SK-N-SH (cell line): ENCODE measurements around the gene PLPP2. TPM values are rescaled to one million over a fixed set of nuclear protein-coding genes. Genes with fewer than 3 reads are reported as not detected.

ENCODE experiments used
- CTCF ChIA-PET: fragments of 300-600, 350-600 bp; formaldehyde crosslinking; extraction: SDS; loops from one replicate; lab custom pipeline; 2021; lab: Yijun Ruan, JAX
- POLR2A ChIA-PET: fragments of 350-600 bp; sonication (Branson Sonifier 250); formaldehyde crosslinking; extraction: SDS; loops from one replicate; lab custom pipeline; 2020; ENCODE audit warnings: antibody characterized with exemption, inconsistent platforms; lab: Yijun Ruan, JAX
- DNase-seq: peaks from one replicate; pipeline ENCODE4 v3.0.0; 2012
- H2AFZ ChIP-seq: fragments of 200-600 bp; sonication (generic); 2 replicates; pipeline ENCODE4 v1.8.1; 2016; ENCODE audit warnings: antibody characterized with exemption, mild to moderate bottlenecking, low read depth
- H3F3A ChIP-seq: fragments of 200-600 bp; sonication (generic); replicated peaks from 2 replicates; pipeline ENCODE3; 2016; ENCODE audit warnings: antibody characterized with exemption, mild to moderate bottlenecking; ENCODE audit not compliant: insufficient read depth
- H3K27ac ChIP-seq, 2 experiments: fragments of 200-500 bp in 1 of 2; fragments of 200-600 bp in 1 of 2; sonication (Bioruptor generic) in 1 of 2; sonication (generic), shearing (Covaris generic) in 1 of 2; 2 replicates each; pipeline versions ENCODE4 v1.5.1 to v1.6.1; 2014 to 2016; ENCODE audit warnings: low read depth in 2 of 2, inconsistent platforms in 1 of 2, low read length in 1 of 2, mild to moderate bottlenecking in 1 of 2, mixed read lengths in 1 of 2
- H3K27me3 ChIP-seq: fragments of 200-600 bp; sonication (generic), shearing (Covaris generic); 2 replicates; pipeline ENCODE4 v1.6.1; 2016; ENCODE audit warnings: mixed run types; ENCODE audit not compliant: insufficient read depth
- H3K36me3 ChIP-seq, 2 experiments: fragments of 200-500 bp in 1 of 2; fragments of 200-600 bp in 1 of 2; sonication (Bioruptor generic) in 1 of 2; sonication (generic) in 1 of 2; replicated peaks in 1 of 2; 2 replicates each; pipeline versions ENCODE3 to v1.5.1; 2014 to 2016; ENCODE audit warnings: low read length in 1 of 2, mild to moderate bottlenecking in 1 of 2; ENCODE audit not compliant: insufficient read depth in 2 of 2, control insufficient read depth in 1 of 2
- H3K4me1 ChIP-seq, 2 experiments: fragments of 200-500 bp in 1 of 2; fragments of 200-600 bp in 1 of 2; sonication (Bioruptor generic) in 1 of 2; sonication (generic), shearing (Covaris generic) in 1 of 2; 2 replicates each; pipeline versions ENCODE4 v1.5.1 to v1.6.1; 2014 to 2016; ENCODE audit warnings: low read depth in 1 of 2, low read length in 1 of 2, mixed run types in 1 of 2; ENCODE audit not compliant: insufficient read depth in 2 of 2, control insufficient read depth in 1 of 2
- H3K4me2 ChIP-seq: fragments of 200-600 bp; sonication (generic), shearing (Covaris generic); 2 replicates; pipeline ENCODE4 v1.6.1; 2017; ENCODE audit warnings: mixed run types
- H3K4me3 ChIP-seq, 2 experiments: fragments of 200-500 bp in 1 of 2; fragments of 200-600 bp in 1 of 2; sonication (Bioruptor generic) in 1 of 2; sonication (generic), shearing (Covaris generic) in 1 of 2; 2 replicates each; pipeline versions ENCODE4 v1.5.1 to v1.8.1; 2014 to 2016; ENCODE audit warnings: low read depth in 2 of 2, inconsistent platforms in 1 of 2, low read length in 1 of 2, mild to moderate bottlenecking in 1 of 2, mixed read lengths in 1 of 2, moderate library complexity in 1 of 2
- H3K79me2 ChIP-seq: fragments of 200-600 bp; sonication (generic); 2 replicates; pipeline ENCODE4 v1.8.1; 2017; ENCODE audit warnings: mild to moderate bottlenecking; ENCODE audit not compliant: insufficient read depth
- H3K9ac ChIP-seq: fragments of 200-600 bp; sonication (generic); 2 replicates; pipeline ENCODE4 v1.6.1; 2017; ENCODE audit warnings: mixed run types
- H3K9me2 ChIP-seq: fragments of 200-600 bp; sonication (generic); 2 replicates; pipeline ENCODE4 v1.6.1; 2017; ENCODE audit warnings: mixed run types
- H3K9me3 ChIP-seq: fragments of 200-600 bp; sonication (generic); 2 replicates; pipeline ENCODE4 v1.6.1; 2017; ENCODE audit warnings: mixed run types, mild to moderate bottlenecking, moderate library complexity
- H4K20me1 ChIP-seq: fragments of 200-600 bp; sonication (generic); 2 replicates; pipeline ENCODE4 v1.6.1; 2017; ENCODE audit warnings: mild to moderate bottlenecking, mixed run types; ENCODE audit not compliant: insufficient read depth
- CHD2 ChIP-seq: fragments of 150-350 bp; IDR thresholded peaks from 2 replicates; pipeline ENCODE4 v1.6.1; 2018; ENCODE audit warnings: low read length; ENCODE audit not compliant: partially characterized antibody
- ELF1 ChIP-seq: IDR thresholded peaks from 2 replicates; pipeline ENCODE4 v1.4.0; 2012
- EP300 ChIP-seq, 2 experiments: IDR thresholded peaks; 2 replicates each; pipeline versions ENCODE4 v1.4.0 to v1.6.1; 2012; ENCODE audit warnings: borderline replicate concordance in 1 of 2, low read depth in 1 of 2, low read length in 1 of 2
- FOSL2 ChIP-seq: IDR thresholded peaks from 2 replicates; pipeline ENCODE4 v1.4.0; 2012; ENCODE audit warnings: low read depth, mild to moderate bottlenecking, moderate library complexity, borderline replicate concordance
- FOXJ3 ChIP-seq: sonication (generic); formaldehyde crosslinking; IDR thresholded peaks from 2 replicates; pipeline ENCODE4 v1.5.1; 2020; ENCODE audit warnings: mild to moderate bottlenecking, missing genetic modification reagents
- GABPA ChIP-seq: IDR thresholded peaks from 2 replicates; pipeline ENCODE4 v1.4.0; 2012; ENCODE audit warnings: low read depth, mild to moderate bottlenecking
- GATA2 ChIP-seq: sonication (generic); formaldehyde crosslinking; IDR thresholded peaks from 2 replicates; pipeline ENCODE4 v1.5.0; 2020; ENCODE audit warnings: mild to moderate bottlenecking, missing genetic modification reagents
- JUND ChIP-seq: IDR thresholded peaks from 2 replicates; pipeline ENCODE4 v1.4.0; 2012
- MXI1 ChIP-seq: IDR thresholded peaks from 2 replicates; pipeline ENCODE4 v1.6.1; 2012; ENCODE audit warnings: mild to moderate bottlenecking, low read depth, low read length, improper control_type of control experiment
- NFIC ChIP-seq: IDR thresholded peaks from 2 replicates; pipeline ENCODE4 v1.4.0; 2012; ENCODE audit warnings: borderline replicate concordance
- NRF1 ChIP-seq: IDR thresholded peaks from 2 replicates; pipeline ENCODE4 v1.6.1; 2012; ENCODE audit warnings: low read depth, mild to moderate bottlenecking, low read length
- POLR2AphosphoS5 ChIP-seq: IDR thresholded peaks from 2 replicates; pipeline ENCODE4 v1.6.1; 2012; ENCODE audit warnings: low read depth, low read length
- RCOR1 ChIP-seq: fragments of 150-350 bp; IDR thresholded peaks from 2 replicates; pipeline ENCODE4 v1.6.1; 2017; ENCODE audit warnings: antibody characterized with exemption, low read length
- RFX5 ChIP-seq: IDR thresholded peaks from 2 replicates; pipeline ENCODE4 v1.6.1; 2012; ENCODE audit warnings: mild to moderate bottlenecking, improper control_type of control experiment, low read length
- RXRA ChIP-seq: IDR thresholded peaks from 2 replicates; pipeline ENCODE4 v1.4.0; 2012; ENCODE audit warnings: low read depth, mild to moderate bottlenecking, borderline replicate concordance
- SMC3 ChIP-seq: IDR thresholded peaks from 2 replicates; pipeline ENCODE4 v1.6.1; 2012; ENCODE audit warnings: low read depth, low read length, improper control_type of control experiment
- TAF1 ChIP-seq: IDR thresholded peaks from 2 replicates; pipeline ENCODE4 v1.6.1; 2012; ENCODE audit warnings: low read depth, mild to moderate bottlenecking, low read length, moderate library complexity, borderline replicate concordance
- TCF12 ChIP-seq: IDR thresholded peaks from 2 replicates; pipeline ENCODE4 v1.4.0; 2012
- TEAD4 ChIP-seq: IDR thresholded peaks from 2 replicates; pipeline ENCODE4 v1.4.0; 2012; ENCODE audit warnings: mild to moderate bottlenecking, borderline replicate concordance; ENCODE audit not compliant: insufficient read depth
- YY1 ChIP-seq: IDR thresholded peaks from 2 replicates; pipeline ENCODE4 v1.4.0; 2012; ENCODE audit warnings: low read depth, mild to moderate bottlenecking
- WGBS: methylation state at CpG from one replicate; pipeline ENCODE4 v1.1.6; 2017; ENCODE audit warnings: low lambda C conversion rate; 5-methylcytosine and 5-hydroxymethylcytosine counted together
- polyA plus RNA-seq, 3 experiments: library from polyadenylated mRNA; depleted of rRNA; stranded (reverse); fragments of >200 nt; gene quantifications; 2 replicates each; pipeline ENCODE4 v1.2.3, GENCODE V29; 2012
- TF ChIP-seq, protein P1 (sequence below): IDR thresholded peaks from 2 replicates; pipeline ENCODE4; 2012
- TF ChIP-seq, protein P2 (sequence below): fragments of 200-600 bp; sonication (generic); IDR thresholded peaks from 2 replicates; pipeline ENCODE4 v1.6.1; 2017; ENCODE audit warnings: antibody characterized with exemption, mild to moderate bottlenecking, moderate library complexity
- TF ChIP-seq, protein P3 (sequence below): IDR thresholded peaks from 2 replicates; pipeline ENCODE4 v1.4.0; 2012; ENCODE audit warnings: low read depth, borderline replicate concordance

PLPP2 gene
- polyA plus RNA-seq, 1 of the 3 experiments (the other 2 are of a cell fraction), result 33.6 TPM

DNA sequence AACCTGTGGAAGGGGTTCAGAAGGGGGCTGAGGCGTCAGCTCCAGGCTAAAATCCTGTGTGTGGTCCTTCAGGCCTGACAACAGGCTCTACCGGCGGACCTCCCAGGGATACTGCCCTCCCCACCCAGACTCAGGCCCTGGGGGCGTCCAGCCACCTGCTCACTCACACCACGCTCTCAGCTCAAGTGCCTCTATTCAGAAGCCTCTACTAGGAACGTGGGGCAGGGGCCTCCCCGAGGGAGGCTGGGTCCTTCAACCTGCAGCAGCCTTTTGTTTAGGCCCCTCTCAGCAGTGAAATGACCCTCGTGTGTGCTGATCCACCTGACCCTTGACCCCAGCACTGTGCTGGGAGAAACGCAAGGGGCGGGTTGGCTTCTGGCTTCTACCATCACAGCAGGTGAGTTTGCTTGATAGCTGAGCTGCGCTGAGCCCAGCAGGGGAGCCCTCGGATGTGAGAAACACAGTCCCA, 10.6 kb downstream of the PLPP2 start:
- CTCF ChIA-PET, result interaction anchor here (0.6 to 1.3 kb wide), 3 partner anchors 13 to 304 kb away, joined by 3 to 4 read pairs (median 4); no protein-coding TSS in a partner anchor

DNA sequence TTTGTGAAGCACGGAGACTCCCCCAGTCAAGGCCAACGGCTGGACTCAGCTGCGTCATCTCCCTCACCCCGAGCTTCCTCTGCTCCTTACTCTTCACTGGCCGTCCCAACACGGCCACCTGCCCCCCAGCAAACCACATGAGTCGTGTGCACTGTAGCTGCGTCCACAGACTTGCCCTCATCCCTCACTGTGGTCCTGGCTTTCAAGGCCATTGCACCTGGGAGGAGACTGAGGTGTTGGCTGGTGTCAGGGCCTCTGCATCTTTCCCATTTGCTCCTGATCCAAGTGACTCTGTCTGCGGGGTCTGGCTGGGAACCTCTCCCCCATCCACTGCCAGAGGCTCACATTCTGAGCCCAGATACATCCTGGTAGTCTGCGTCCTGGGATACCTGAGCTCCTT, 11.5 kb downstream of the PLPP2 start:
- H3K9me2 ChIP-seq, result no peaks in the 10 kb centered on the region
- H3F3A ChIP-seq, result no peaks in the 10 kb centered on the region
- H3K9me3 ChIP-seq, result no peaks in the 10 kb centered on the region
- DNase-seq, result no peak
- TF ChIP-seq, protein P1, sequence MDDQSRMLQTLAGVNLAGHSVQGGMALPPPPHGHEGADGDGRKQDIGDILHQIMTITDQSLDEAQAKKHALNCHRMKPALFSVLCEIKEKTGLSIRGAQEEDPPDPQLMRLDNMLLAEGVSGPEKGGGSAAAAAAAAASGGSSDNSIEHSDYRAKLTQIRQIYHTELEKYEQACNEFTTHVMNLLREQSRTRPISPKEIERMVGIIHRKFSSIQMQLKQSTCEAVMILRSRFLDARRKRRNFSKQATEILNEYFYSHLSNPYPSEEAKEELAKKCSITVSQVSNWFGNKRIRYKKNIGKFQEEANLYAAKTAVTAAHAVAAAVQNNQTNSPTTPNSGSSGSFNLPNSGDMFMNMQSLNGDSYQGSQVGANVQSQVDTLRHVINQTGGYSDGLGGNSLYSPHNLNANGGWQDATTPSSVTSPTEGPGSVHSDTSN, result no peak
- TF ChIP-seq RFX5, result no peak
- no peak for TF ChIP-seq RCOR1
- no peak for TF ChIP-seq TEAD4
- no peak for TF ChIP-seq SMC3
- no peak for TF ChIP-seq RXRA
- TF ChIP-seq JUND, result no peak
- no peak for TF ChIP-seq GABPA
- TF ChIP-seq FOSL2, result no peak
- TF ChIP-seq, protein P2, sequence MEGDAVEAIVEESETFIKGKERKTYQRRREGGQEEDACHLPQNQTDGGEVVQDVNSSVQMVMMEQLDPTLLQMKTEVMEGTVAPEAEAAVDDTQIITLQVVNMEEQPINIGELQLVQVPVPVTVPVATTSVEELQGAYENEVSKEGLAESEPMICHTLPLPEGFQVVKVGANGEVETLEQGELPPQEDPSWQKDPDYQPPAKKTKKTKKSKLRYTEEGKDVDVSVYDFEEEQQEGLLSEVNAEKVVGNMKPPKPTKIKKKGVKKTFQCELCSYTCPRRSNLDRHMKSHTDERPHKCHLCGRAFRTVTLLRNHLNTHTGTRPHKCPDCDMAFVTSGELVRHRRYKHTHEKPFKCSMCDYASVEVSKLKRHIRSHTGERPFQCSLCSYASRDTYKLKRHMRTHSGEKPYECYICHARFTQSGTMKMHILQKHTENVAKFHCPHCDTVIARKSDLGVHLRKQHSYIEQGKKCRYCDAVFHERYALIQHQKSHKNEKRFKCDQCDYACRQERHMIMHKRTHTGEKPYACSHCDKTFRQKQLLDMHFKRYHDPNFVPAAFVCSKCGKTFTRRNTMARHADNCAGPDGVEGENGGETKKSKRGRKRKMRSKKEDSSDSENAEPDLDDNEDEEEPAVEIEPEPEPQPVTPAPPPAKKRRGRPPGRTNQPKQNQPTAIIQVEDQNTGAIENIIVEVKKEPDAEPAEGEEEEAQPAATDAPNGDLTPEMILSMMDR, result no peak
- no peak for TF ChIP-seq EP300 (IDR thresholded peaks at IDR 0.05; ENCODE audit: borderline replicate concordance in 1 of 2, low read depth in 1 of 2, low read length in 1 of 2)
- TF ChIP-seq, protein P3, sequence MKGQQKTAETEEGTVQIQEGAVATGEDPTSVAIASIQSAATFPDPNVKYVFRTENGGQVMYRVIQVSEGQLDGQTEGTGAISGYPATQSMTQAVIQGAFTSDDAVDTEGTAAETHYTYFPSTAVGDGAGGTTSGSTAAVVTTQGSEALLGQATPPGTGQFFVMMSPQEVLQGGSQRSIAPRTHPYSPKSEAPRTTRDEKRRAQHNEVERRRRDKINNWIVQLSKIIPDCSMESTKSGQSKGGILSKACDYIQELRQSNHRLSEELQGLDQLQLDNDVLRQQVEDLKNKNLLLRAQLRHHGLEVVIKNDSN, result no peak
- TF ChIP-seq POLR2AphosphoS5, result no peak
- no peak for TF ChIP-seq GATA2 (CRISPR knock-in tag)
- TF ChIP-seq, all 33 proteins: peak for 0
- ChIA-PET POLR2A (no interaction called here), CTCF (interaction anchor here (0.7 to 1.4 kb wide), 3 partner anchors 12 to 231 kb away, joined by 4 to 7 read pairs (median 4); no protein-coding TSS in a partner anchor)
- H4K20me1 ChIP-seq, result no peaks in the 10 kb centered on the region
- H3K4me3 ChIP-seq, result no peak overlapping the region
- no peak overlapping the region for H3K4me2 ChIP-seq
- H3K27me3 ChIP-seq, result no peaks in the 10 kb centered on the region
- no peaks in the 10 kb centered on the region for H3K79me2 ChIP-seq
- WGBS, result 76% methylated on average over 9 of the region's 10 CpGs
- H3K4me1 ChIP-seq, result no peaks in the 10 kb centered on the region
- H3K9ac ChIP-seq, result no peak overlapping the region
- no peak overlapping the region for H2AFZ ChIP-seq
- no peak overlapping the region for H3K27ac ChIP-seq
- no peaks in the 10 kb centered on the region for H3K36me3 ChIP-seq

More for the DNA sequence above, 10.6 kb downstream of the PLPP2 start:
- Histone ChIP-seq H3K27ac (no peak overlapping the region), H3F3A (no peaks in the 10 kb centered on the region), H4K20me1 (no peaks in the 10 kb centered on the region), H3K9me2 (no peaks in the 10 kb centered on the region), H3K4me3 (no peak overlapping the region), H3K4me1 (no peaks in the 10 kb centered on the region), H3K79me2 (no peaks in the 10 kb centered on the region), H3K9me3 (no peaks in the 10 kb centered on the region), H3K9ac (no peak overlapping the region), H3K4me2 (no peak overlapping the region), H2AFZ (no peak overlapping the region), H3K36me3 (no peaks in the 10 kb centered on the region), H3K27me3 (no peaks in the 10 kb centered on the region)
- TF ChIP-seq NRF1 (no peak), TCF12 (no peak), TAF1 (no peak), CHD2 (no peak), NFIC (no peak), MXI1 (no peak), YY1 (no peak), EP300 (IDR thresholded peaks at IDR 0.05; ENCODE audit: borderline replicate concordance in 1 of 2, low read depth in 1 of 2, low read length in 1 of 2) (no peak), TEAD4 (no peak), FOXJ3 (CRISPR knock-in tag) (no peak), RFX5 (no peak), ELF1 (no peak)
- POLR2A ChIA-PET, result no interaction called here
- DNase-seq, result no peak
- 75% methylated on average over 11 of the region's 12 CpGs for WGBS
